ENCODE measurements around the gene PLEKHG5.

The PLEKHG5 gene

DNA sequence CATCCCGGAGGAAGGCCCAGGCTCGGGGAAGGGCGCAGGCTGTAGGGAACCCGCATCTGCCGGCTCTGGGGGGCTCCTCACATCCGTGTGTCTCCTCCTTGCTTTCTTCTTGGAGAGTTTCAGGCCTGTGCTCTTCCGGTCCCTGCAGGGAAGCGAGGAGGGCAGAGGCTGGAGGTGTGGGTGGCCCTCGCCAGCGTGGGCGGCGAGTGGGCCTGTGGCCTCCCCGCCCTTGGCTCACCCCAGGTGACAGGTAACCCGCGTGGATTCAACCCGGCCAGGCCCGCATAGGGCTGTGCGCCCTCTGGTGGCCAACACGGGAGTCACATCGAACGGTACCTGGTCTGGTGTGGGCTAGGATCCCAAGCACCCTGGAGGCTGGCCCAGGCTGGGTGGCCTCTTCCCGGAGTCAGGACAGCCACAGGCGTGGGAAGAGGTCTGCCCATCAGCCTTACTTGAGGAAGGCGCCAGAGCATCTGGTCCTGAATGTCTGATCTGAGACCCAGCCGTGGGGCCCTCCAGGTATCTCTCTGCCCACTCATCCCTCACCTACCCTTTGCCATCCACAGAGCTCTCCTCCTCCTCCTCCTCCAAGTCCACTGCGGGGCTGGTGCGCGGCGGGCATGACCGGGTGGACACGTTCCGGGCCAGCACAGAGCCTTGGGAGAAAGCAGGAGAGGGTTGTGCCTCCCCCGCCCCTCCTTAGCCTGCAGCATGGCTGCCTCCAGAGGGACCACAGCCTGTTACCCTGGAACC lies 15.9 kb downstream of the PLEKHG5 start:
- peak; percentile 77 to 80 for DNase-seq

DNA sequence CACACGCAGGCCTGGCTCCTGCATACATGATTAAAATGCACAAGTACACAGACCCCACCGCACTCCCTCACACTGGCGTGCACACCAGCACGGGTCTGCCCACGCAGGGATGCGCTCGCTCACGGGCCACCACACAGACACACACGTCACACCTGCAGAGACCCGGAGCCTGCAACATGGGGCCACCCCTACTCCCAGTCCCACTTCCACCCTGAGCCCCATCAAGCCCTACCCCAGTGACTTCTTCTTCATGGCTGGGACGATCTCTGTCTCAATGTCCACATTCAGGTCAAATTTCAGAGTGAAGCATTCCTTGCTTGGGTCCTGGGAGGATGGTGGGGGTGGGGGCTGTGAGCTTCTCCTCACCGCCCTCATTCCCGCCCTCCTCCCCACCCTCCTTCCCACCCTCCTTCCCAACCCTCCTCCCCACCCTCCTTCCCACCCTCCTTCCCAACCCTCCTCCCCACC lies 16.6 kb downstream of the PLEKHG5 start:
- no peak for DNase-seq

DNA sequence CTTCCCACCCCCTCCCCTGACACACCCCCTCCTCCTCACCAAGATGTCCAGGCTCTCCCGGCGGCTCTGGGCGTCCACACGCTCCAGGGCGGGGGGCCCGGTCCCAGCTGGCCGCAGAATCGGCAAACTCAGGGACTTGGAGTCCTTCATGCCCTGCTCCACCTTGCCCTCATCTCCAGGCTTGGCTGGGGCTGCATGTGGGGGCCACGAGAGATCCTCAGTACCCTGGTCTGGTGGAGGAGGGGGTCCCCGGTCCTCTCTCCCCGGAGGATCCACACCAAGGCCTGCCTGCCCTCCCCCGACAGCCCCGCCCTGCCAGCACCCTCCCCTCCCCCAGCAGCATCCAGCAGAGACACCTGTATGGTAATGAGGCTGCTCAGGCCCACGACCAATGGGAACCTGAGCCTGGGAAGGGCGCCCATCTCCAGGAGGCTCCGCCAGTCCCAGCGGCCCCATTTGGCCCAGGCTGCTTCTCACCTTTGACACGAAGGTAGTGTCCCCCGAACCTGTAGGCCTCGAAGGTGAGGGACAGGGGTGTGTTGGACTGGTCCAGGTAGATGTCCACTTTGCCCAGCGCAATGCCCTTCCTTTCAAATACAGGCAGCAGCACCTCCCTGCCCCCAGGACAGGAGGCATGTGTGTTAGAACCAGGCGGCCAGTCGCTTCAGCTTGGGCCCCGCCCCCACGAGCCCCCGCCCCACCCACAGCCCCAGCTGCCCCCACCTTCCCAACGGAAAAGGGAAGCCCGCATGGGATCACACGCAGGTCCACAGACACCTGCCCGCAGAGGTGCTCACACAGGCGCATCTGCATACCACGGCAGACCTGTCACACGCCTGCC lies 17.3 kb downstream of the PLEKHG5 start:
- no peak for DNase-seq

DNA sequence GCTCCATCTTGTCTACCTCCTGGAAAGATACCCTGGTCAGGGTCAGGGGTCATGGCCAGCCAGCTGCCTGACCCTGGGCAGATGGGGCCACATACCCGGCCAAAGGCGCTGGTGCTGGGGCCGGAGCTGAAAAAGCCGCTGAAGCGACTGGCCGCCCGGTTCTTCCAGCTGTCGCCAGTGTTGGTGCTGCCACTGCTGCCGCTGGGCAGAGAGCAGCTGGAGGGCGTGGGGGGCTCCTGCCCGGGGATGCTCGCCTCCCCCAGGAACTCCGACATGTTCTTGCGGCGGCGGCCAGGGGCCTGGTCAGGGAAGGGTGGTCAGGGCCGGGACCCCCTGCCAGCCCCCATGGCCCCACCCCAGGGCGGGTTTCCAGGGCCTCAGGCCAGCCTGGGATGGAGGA lies 18.3 kb downstream of the PLEKHG5 start:
- DNase-seq, result no peak

DNA sequence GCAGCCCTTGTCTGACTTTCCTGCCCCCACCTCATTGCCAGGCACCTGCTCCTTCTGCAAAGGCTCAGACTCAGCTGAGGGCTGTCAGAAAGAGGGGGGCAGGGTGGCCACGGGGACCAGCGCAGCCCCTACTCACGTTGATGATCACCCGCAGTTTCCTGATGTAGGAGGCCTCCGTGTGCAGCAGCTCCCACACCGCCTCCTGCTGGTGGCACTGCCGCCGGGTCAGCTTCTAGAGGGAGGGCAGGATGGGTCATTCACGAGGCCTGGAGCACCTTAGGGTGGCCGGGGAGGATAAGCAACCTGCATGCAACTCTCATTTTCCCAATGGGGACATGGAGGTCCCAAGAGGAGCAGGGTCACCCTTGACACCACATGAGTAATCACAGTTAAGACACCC lies 19.1 kb downstream of the PLEKHG5 start:
- no peak for DNase-seq

DNA sequence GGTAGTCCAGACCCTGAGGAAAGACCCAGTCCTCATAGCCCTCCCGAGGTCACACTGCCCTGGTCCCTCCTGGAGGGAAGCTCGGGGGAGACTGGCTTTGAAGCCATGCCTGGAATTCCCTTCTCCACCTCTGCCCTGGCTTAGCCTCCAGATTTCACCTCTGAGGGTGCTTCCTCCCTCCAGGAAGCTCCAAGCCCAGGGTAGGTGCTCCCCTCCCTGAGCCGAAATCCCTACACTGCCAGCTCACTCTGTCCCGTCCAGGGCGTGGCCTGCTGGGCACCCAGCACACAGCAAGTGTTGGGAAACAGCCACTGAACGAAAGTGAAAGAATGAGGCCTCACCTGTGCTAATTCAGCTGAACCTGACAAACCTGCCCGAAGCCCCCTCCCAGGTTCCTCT lies 19.5 kb downstream of the PLEKHG5 start:
- DNase-seq, result no peak

DNA sequence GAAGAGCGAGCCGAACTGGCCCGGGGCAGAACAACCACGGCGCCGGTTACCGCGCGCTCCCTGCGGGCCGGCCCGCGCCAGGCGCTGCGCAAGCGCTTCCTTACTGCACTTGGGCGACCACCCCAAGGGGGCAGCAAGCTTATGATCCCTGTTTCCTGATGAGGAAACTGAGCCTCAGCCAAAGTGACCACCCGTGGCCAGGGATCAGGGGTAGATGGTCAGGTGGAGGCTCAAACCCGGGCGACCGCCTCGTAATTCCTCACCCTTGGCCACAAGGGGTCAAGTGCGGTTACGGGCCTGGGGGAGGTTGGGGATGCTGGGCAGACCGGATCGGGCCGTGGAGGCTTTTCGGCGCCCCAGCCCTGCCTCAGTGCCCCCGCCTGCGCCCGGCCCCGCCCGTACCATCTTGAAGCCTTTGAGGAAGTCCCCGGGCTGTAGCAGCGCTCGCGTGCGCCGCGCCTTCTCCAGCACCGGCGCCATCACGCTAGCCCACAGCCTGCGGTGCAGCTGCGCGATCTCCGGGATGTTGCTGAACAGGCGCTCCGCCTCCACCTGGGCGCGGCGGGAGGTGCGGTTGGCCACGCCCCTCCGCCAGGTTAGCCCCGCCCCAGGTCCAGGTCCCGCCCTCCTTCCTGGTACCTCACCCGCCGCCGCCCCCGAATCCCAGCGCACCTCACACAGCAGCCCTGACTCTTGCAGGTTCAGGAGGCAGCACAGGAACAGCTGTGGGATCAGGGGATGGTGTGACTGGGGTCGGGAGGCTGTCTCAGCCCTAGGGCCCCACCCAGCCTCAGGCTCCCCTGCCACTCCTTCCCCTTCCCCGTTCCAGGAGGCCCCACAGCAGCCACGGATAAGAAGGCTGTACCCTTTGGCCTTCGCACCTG lies 20.1 kb downstream of the PLEKHG5 start:
- no peak for DNase-seq

DNA sequence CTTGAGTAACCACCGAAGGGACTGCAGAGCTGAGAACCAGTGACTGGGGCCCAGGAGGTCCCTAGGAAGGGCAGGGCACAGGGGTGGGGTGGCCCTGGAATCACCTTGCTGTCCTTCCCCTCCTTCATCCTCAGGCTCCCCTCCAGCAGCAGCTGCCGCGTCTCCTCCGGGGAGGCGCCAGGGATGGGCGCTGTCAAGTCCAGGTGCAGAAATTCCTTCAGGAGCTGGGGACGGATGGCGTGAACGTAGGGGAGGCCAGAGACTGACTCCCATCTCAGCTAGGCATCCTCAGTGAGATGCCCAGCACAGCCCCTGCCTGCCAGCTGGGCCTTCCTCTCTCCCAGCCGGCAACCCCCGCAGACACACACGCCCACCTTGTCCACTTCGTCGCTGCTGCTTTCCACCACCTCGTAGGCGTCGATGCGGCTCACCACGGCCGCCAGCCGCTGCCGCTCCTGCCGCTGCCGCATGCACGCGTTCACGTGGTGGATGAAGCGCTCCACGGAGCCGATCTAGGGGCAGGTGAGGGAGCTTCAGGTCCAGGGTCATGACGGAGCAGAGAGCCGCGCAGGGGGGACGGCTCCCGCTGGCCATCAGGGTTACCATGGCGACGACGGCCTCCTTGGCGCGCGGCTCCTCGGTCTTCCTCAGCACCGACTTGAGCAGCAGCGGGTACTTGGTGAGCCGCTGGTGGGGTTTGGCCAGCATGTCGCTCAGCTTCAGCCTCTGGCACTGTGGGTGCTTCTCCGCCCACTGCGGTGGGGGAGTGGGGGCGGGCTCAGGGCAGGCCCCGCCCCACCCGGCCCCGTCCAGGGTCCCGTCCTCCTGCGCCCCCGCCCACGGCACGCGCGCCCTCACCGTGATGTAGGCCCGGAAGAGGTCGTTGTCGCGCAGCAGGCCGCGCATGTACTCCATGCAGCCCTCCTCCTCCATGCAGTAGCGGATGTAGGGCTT lies 21.1 kb downstream of the PLEKHG5 start:
- DNase-seq, result no peak

DNA sequence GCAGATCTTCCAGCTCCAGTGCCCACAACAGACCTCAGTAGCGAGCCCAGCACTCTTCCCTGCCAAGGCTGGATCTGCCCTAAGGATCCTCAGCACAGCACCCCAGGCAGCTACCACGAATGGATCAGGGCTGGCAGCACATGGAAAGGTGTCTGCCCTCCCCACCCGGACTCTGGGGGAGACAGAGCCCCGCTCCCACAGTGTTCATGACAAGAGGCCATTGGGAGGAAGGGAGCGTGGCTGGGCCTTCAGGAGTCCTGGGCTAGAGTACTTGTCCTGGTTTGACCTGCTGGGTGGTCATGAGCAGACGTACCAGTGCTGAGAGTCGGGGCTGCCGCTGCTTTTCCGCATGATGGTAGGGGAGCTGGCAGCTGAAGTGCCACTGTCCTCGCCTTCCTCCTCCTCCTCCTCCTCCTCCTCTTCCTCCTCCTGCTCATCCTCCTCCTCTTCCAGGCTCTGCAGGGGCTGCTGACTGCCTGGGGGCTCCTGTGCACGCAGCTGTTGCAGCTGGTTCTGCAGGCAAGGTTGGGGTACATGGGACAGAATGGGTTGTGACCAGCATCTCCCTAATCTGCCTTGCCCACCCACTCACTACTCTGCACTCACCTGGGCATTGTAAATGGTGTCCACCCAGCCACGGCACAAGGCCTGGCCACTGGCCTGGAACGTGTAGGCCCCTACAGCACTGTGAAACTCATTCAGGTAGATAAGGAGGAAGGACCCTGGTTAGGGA lies 22.6 kb downstream of the PLEKHG5 start:
- DNase-seq, result no peak

DNA sequence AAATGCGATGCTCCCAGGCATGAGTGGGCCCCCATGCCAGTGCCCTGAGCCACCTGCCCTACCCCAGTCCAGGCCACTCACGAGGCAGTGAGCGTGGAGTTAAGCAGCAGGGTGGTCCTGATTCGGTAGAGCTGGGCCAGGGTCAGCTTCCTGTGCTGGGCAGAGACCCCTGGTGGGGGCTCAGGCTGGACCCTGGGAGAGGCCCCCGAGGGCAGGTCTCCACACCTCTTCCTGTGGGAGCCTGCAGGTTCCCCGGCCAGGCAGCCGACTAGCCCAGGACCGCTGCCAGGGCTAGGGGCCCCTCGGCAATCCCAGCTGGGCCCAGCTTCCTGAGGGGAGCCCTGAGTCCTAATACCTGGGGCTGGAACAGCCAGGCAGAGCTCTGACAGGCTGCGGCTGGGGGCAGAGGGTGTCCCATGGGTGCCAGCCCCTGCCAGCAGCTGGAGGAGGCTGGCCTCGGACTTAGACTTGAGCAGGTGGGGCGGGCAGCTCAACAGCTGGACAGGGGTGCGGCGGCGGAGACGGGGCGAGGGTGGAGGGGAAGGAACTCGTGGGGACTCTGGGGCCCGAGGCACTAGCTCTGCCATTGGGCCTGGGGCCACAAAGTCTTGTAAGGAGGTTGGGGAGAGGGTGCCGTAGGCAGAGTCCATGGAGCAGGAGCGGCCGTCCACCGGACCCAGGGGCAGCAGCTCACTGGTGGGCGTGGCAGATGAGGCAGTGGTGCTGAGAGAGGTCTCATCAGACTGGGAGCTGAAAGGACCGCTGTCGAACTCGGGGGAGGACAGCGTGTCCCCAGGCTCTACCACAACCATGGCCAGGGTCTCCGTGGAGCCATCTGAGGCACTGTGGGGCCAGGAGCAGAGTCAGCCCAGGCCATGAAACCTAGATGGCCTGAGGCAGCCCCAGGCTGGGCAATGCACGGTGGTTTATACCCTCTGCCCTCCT lies 23.5 kb downstream of the PLEKHG5 start:
- no peak for DNase-seq

DNA sequence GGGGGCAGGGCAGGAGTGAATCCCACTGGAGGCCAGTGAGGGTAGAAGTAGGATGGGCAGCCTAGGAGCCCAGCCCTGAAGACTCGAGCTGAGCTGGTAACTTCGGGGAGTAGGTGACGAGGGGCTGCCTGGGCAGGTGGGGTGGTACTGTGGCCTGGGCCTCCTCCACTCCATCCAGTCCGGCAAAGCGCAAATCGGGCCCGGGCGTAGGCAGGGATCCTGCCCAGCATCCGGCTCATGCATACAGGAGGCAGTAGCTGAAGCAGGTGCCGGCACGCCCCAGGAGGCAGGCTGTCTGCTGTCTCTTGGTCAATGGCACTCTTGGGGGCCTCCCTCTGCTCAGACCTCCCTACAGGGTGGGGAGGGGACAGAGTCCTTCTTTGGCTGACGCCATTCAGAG lies 24.2 kb downstream of the PLEKHG5 start:
- DNase-seq, result no peak

DNA sequence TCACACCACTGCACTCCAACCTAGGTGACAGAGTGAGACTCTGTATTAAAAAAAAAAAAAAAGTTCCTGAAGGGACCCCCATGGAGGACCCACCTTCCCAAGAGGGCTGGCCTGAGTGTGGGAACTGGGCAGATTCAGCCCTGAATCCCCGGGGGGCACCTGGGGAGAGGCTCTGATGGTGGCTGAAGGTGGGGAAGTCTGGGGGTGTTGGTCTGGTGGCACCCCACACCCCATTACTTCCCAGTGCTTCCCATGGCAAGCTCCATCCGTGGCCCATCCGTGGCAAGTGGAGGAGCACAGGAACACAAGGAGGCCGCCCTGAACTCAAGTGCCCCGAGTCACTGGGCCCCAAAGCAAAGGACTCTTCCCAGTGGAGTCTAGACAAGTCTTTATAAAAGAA lies 24.7 kb downstream of the PLEKHG5 start:
- DNase-seq, result no peak

DNA sequence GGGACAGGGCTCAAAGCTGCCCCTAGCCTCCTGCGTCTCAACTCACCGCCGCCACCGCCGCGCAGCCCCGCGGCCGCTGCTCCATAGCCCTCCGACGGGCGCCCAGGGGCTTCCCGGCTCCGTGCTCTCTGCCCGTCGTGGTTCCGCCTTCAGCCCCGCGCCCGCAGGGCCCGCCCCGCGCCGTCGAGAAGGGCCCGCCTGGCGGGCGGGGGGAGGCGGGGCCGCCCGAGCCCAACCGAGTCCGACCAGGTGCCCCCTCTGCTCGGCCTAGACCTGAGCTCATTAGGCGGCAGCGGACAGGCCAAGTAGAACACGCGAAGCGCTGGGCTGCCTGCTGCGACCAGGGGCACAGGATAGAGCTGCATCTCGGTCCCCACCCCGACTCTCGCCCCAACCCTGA lies 25.4 kb downstream of the PLEKHG5 start, which contains the start of gene TNFRSF25:
TNFRSF25 (minus strand) TSS at position 151 of the 400 bp plus-strand sequence; CDS start at position 85, 66 bp downstream.
- DNase-seq, result peak; percentile 48 to 57

DNA sequence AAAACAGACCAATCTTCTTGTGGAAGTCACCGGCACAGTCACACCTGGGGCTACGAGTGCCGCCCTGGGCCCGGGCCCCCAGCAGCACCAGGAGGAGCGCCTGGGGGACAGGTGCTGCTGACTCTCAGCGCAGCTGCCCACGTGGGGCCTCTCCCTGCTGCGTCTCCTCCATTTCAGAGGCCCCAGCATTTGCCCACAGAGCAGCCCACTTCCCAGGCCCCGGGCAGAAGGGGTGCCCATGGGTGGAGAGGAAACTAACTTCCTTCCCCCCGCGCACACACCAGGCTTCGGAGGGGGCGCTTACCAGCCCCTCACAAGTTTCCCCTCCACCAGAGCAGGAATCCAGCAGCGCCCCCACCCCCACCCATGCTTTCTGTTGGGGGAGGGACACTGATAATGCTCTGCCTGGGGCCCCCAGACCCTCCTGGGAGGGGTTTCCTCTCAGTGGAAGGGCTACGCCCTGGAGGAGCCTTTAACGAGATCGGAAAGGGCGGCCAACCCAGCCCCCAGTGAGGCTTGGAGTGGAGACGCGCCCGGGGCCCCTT lies 25.9 kb downstream of the PLEKHG5 start:
- DNase-seq, result peak in 1 of 2 donors; percentile 43

DNA sequence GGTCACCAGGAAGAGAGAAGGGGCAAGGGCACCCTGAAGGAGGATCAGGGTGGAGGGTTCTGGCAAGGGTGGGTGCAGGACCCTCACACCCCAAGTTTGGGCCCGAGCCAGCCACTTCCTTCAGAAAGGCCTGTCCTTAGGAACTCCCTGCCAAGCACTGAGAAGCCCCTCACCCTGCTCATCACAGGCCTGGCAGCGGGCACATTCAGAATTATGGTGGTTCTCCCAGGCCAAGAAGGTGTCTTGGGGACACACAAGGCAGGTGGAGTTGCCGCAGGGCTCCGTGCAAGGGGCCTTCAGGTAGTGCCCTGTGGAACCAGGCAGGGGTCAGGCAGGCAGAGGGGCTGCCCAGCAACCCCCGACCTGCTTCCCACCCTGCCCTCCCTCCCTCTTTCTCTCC lies 26.6 kb downstream of the PLEKHG5 start:
- DNase-seq, result no peak

DNA sequence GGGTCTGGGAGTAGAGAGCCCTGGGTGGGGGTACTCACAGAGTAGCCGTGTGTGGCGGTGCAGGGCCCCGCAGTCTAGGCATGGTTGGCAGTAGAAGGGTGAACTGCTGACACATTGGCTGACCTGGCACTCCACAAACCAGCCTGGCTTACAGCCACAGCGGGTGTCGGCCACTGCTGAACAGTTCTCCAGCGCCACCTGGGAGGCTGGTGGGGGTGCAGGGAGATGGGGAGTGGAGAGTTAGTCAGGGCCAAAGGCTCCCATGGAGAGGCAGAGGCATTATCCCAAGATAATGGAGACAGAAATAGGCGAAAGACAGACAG lies 27.0 kb downstream of the PLEKHG5 start:
- peak in 1 of 2 donors; percentile 40 for DNase-seq

DNA sequence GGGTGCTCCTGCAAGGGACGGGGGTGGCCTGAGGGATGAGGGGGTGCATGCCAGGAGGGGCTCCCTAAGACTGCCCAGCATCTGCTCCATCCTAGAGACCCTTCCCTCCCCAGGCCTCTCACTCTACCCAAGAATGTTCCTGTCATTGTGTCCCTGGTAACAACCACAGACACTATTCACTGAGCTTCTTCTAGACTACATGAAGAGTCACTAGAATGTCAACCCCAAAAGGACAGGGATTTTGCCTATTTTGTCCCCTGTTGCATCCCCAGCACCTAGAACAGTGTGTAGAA lies 28.4 kb downstream of the PLEKHG5 start:
- DNase-seq, result no peak

DNA sequence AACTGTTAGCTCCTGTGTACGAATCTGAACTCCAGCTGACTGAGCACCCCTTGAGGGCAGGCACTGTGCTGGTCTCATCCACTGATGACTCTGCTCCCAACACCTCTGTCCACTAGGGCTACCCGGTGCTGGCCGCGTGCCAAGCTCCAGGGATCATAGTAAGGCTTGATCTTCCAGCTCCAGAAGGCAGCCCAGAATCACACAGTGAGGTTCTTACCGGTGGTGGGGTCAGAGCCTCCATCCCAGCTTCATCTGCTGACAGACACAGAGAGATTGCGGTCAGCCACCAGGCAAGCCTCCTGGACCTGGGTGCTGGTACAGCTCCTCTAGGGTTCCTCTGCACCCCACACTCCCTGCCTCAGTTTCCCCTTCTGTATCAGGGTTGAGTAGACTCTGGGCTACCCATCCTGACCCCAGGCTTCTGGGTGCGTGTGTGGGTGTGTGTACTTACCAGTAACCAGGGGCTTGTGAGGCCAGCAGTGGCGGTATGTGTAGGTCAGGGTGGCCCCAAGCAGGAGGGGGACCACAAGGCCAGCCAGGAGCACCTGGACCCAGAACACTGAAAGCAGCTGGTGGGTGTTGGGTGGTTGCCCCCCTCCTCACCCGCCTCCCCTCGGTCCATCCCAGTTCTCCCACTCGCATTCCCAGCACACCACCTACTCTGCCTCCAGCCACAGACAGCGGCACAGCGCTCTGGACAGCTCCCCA lies 28.9 kb downstream of the PLEKHG5 start:
- no peak for DNase-seq

All from stimulated activated CD4-positive, alpha-beta T cell treated with anti-CD3 and anti-CD28 coated beads, Interleukin-2, amount 100 ng/mL, for 48 hours (primary cell).